ENCODE results near the gene CNRIP1. TPM values are rescaled to one million over a fixed set of nuclear protein-coding genes. Genes with fewer than 3 reads are reported as not detected.

CNRIP1 gene
- total RNA-seq, 4 donors from 2014 or later, result 22.2 to 48.1 (median 39.0) TPM

GRCh38 chr2:68328901-68329300 lies 9.2 kb upstream of the CNRIP1 start:
- H3K9me3 ChIP-seq, result no peaks in the 10 kb centered on the region
- H3K36me3 ChIP-seq, result no peaks in the 10 kb centered on the region
- TF ChIP-seq EP300 (IDR thresholded peaks at IDR 0.05) (no peak), POLR2A (IDR thresholded peaks at IDR 0.05) (no peak), POLR2AphosphoS5 (IDR thresholded peaks at IDR 0.05) (no peak), CTCF (IDR thresholded peaks at IDR 0.05) (no peak)
- peaks cover 25% of the 10 kb centered on the region for H3K27me3 ChIP-seq
- no peaks in the 10 kb centered on the region for H3K4me1 ChIP-seq
- WGBS, 2 donors (ENCODE audit: low coverage in 1 of 2), result 80% methylated on average over 1 to 2 of the region's 5 CpGs
- H3K4me3 ChIP-seq, result no peak overlapping the region
- no peak for ATAC-seq
- H3K27ac ChIP-seq, result no peak overlapping the region

- ATAC-seq, result no peak
- Histone ChIP-seq H3K9me3 (no peaks in the 10 kb centered on the region), H3K4me1 (peaks cover 0 to 7% (median 5%) of the 10 kb centered on the region in 3 donors), H3K4me3 (no peak overlapping the region), H3K27ac (no peak overlapping the region), H3K27me3 (peaks cover 25% of the 10 kb centered on the region), H3K36me3 (no peaks in the 10 kb centered on the region)
- 70 to 72% methylated on average over 2 to 3 of the region's 3 CpGs for WGBS, 2 donors (ENCODE audit: low coverage in 1 of 2)
- TF ChIP-seq CTCF (IDR thresholded peaks at IDR 0.05) (no peak), POLR2AphosphoS5 (IDR thresholded peaks at IDR 0.05) (no peak), POLR2A (IDR thresholded peaks at IDR 0.05) (no peak), EP300 (IDR thresholded peaks at IDR 0.05) (no peak)
Measured at GRCh38 chr2:68325056-68325455, 5.3 kb upstream of the CNRIP1 start.

- TF ChIP-seq POLR2AphosphoS5 (IDR thresholded peaks at IDR 0.05) (no peak), POLR2A (IDR thresholded peaks at IDR 0.05) (no peak), EP300 (IDR thresholded peaks at IDR 0.05) (no peak), CTCF (IDR thresholded peaks at IDR 0.05) (no peak)
- 2 to 4% methylated on average over 11 of the region's 11 CpGs for WGBS, 2 donors (ENCODE audit: low coverage in 1 of 2)
- H3K4me3 ChIP-seq, result peak overlapping the region; percentile 86 to 87
- H3K9me3 ChIP-seq, result no peaks in the 10 kb centered on the region
- peaks cover 0 to 18% of the 10 kb centered on the region in 2 donors for H3K36me3 ChIP-seq
- peak overlapping the region; percentile 74 to 95 (median 92) for H3K27ac ChIP-seq
- peaks cover 0 to 40% (median 5%) of the 10 kb centered on the region in 3 donors for H3K4me1 ChIP-seq
- no peak for ATAC-seq
- no peaks in the 10 kb centered on the region for H3K27me3 ChIP-seq
Measured at GRCh38 chr2:68320118-68320641, 431 bp upstream of the CNRIP1 start.

GRCh38 chr2:68318914-68319397 lies 793 bp downstream of the CNRIP1 start:
- Histone ChIP-seq H3K36me3 (peaks cover 0 to 30% of the 10 kb centered on the region in 2 donors), H3K4me1 (peaks cover 0 to 40% (median 5%) of the 10 kb centered on the region in 3 donors), H3K9me3 (no peaks in the 10 kb centered on the region), H3K27me3 (no peaks in the 10 kb centered on the region), H3K4me3 (peak overlapping the region; percentile 86 to 87), H3K27ac (peak overlapping the region; percentile 74 to 95 (median 92))
- TF ChIP-seq POLR2AphosphoS5 (IDR thresholded peaks at IDR 0.05), result no peak
- 0% methylated on average over 6 of the region's 27 CpGs; no CpG with 5 or more reads in 1 of the 2 donors for WGBS, 2 donors (ENCODE audit: low coverage in 1 of 2)
- peak; percentile 32 for ATAC-seq

GRCh38 chr2:68317971-68318913 lies 1.5 kb downstream of the CNRIP1 start:
- 28 to 47% methylated on average over 11 to 21 of the region's 27 CpGs for WGBS, 2 donors (ENCODE audit: low coverage in 1 of 2)
- peak overlapping the region; percentile 86 to 87 for H3K4me3 ChIP-seq
- no peaks in the 10 kb centered on the region for H3K9me3 ChIP-seq
- H3K27ac ChIP-seq, result peak overlapping the region; percentile 74 to 95 (median 92)
- H3K4me1 ChIP-seq, result peaks cover 0 to 40% (median 5%) of the 10 kb centered on the region in 3 donors
- ATAC-seq, result peak; percentile 16
- H3K27me3 ChIP-seq, result no peaks in the 10 kb centered on the region
- TF ChIP-seq EP300 (IDR thresholded peaks at IDR 0.05), result no peak
- TF ChIP-seq POLR2AphosphoS5 (IDR thresholded peaks at IDR 0.05), result no peak
- no peak for TF ChIP-seq CTCF (IDR thresholded peaks at IDR 0.05)
- TF ChIP-seq POLR2A (IDR thresholded peaks at IDR 0.05), result no peak
- H3K36me3 ChIP-seq, result peaks cover 0 to 37% of the 10 kb centered on the region in 2 donors

Measured in gastroesophageal sphincter (tissue), 4 donors.